Inflammatory macrophage (primary cell): ENCODE results near the gene MOCOS.

Source experiments
- DNase-seq, 2 donors: peaks; one replicate each; pipeline ENCODE4 v3.0.0-alpha.2; 2020 to 2022

MOCOS gene

GRCh38 chr18:36274083-36274715 is 86.9 kb downstream of the MOCOS start:
- no peak for DNase-seq

- no peak for DNase-seq
Measured at GRCh38 chr18:36275561-36275960, 88.3 kb downstream of the MOCOS start.

GRCh38 chr18:36279001-36279400 is 91.7 kb downstream of the MOCOS start:
- no peak for DNase-seq

DNA sequence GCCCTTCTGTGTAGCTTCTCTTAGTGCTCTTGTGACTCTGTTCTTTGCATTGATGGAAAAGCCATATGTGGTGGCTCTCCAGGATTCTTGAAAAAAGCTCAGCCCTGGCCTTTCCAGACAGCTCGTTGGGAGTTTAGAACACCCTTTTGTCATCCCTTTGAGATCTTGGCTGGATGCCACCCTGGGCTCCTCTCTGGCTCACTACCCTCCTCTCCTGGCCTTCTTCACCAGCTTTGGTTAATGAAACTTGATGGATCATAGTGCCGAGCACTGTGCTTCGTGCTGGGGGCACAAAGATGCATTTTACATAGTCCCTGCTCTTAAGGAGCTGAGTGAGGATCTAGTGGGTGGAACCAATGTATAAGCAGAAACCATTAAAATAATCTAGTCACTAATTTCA is 94.6 kb downstream of the MOCOS start:
- DNase-seq = no peak

- no peak for DNase-seq
Measured at GRCh38 chr18:36283448-36283847, 96.2 kb downstream of the MOCOS start.

DNA sequence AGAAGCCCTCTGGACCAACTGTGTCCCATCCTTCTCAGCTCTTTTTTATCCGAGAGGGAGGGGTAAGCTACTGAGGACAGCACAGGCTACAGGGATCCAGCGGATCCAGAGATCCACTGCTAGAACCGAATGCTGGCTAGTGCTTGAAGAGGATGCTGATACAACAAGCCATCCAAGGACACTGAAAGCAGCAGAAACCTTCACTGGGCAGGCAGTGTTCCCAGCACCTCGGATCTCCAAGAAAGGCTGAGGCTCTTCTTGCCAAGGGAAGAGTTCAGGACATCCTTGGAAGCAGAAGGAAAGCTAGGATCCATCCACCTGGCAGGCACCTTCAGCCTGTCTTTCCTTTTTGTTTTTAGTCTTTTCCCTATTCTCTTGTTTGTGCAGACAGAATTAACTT is 97.0 kb downstream of the MOCOS start:
- no peak for DNase-seq

- DNase-seq = peak; percentile 58 to 68
Measured at GRCh38 chr18:36284671-36285295, 97.5 kb downstream of the MOCOS start.

- no peak for DNase-seq
Measured at GRCh38 chr18:36287653-36288052, 100.4 kb downstream of the MOCOS start.

DNA sequence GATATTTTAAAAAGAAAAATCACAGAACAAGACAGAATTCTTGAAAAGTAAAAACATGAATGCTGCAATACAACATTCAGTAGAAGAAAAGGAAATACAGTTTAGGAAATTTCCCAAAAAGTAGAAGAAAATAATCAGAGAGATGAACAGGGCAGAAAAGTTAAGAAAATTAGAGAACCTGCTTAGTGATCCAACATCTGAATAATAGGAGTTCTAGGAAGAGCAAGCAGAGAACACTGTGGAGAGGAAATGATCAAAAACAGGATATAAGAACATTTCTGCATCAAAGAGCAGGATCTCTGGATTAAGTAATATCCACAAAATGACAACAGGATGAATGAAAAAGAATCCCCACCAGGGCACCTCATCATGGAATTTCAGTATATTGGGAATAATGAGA is 101.4 kb downstream of the MOCOS start:
- no peak for DNase-seq

DNA sequence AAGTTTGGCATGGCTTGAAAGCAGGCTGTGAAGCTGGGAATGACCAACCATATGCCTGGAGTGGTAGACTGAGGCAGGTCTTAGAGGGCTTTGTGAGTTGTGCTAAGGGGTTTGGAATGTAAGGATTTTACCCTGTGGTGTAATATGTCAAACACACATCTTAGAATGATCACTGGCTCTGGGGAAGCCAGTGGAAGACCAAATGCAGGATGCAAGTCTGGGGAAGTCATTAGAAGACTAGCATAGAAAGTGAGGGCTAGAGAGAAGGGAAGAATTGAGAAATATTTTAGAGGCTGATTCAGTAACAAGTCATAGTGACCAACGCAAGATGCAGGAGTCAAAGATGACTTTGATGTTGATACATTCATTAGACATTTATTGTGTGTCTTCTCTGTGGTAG is 106.7 kb downstream of the MOCOS start:
- no peak for DNase-seq

DNA sequence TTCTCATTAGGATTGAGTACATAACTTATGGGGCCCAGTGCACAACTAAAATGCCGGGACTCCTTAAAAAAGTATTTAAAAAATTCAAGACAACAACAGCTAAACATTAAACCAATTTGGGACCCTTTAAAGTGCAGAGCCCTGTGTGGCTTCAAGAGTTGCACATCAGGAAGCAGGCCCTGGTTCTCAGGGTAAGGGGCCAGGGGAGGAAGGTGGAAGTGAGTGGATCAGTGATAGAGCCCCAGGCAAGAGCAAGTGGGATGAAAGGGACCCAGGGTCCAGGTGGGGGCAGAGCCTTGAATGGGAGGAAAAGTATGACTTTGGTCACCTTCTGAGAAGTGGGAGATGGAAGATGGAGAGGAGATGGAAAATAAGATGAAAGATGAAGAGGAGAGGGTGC is 107.9 kb downstream of the MOCOS start:
- no peak for DNase-seq

DNA sequence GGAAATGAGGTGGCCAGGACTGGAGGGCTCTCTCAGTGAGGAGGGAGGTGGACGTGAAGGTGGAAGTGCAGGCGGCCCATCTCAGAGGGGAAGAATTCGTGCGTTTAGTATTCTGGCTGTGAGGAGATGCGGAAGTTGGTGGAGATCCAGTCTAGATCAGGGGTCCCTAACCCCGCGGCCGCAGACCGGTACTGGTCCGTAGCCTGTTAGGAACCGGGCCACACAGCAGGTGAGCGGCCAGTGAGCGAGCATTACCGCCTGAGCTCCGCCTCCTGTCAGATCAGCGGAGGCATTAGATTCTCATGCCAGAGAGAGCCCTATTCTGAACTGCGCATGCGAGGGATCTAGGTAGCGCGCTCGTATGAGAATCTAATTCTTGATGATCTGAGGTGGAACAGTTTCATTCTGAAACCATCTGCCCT is 108.6 kb downstream of the MOCOS start:
- no peak for DNase-seq

- no peak for DNase-seq
Measured at GRCh38 chr18:36296650-36297416, 109.5 kb downstream of the MOCOS start.

- no peak for DNase-seq
Measured at GRCh38 chr18:36297417-36298125, 110.3 kb downstream of the MOCOS start, which contains the start of gene FHOD3. TSS of gene FHOD3 (plus strand) at chr18:36297713. CDS start at chr18:36297836, 123 bp downstream.

GRCh38 chr18:36298126-36298741 is 110.9 kb downstream of the MOCOS start:
- DNase-seq = no peak

GRCh38 chr18:36299015-36299414 is 111.7 kb downstream of the MOCOS start:
- DNase-seq = no peak

DNA sequence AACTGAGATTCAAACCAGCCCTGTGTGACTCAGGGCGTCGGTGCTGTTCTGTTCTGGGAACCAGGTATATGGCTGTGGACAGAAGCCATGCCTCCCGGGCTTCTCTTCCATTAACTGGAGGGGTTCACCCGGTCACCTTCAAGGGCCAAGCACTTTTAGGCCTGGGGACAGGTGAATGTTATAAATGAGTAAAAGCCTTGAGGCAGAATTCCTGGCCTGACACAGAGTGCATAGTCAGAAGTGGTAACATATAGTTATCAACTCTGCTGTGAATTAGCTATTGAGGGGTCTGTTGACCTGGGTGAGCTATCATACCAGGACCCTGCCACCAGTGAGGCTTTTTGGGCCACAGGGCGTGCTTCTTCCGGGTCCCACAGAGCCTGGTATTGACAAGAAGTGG is 112.9 kb downstream of the MOCOS start:
- DNase-seq = no peak

DNA sequence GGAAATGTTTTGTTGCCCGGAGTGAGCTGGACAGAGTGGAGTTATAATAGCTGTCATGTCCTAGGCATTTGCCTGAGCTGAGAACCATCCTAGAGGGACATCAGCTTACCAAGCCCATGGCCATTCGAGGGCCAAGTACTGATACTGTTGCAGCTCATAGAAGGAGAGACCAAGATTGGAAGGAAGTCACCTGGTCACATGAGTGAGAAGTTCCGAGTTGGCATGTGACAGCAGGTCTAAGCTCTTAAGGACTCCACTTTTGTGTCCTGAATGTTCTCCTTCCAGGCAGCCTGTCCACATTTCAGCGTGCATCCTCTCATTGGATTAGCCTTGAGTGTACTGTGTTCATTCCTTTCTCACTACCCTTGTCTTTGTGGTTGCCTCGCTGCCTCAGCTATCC is 114.6 kb downstream of the MOCOS start:
- DNase-seq = no peak

DNA sequence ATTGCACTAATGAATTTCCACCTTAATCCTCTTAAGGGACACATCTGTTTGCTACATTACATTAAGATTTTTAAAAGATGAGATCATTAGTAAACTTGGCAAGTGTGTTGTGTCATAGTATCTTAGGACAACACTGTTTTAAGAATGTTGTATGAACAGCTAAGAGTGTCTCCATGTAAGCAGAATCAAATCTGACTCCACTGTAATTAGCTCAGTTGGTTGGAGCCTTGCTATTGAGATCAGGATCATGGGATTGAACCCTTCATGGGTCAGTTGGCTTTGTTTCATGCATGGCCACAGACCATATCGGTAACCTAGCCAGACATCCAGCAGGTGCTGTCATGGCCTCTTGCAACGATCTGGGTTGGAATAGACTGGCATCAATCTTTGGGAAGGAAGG is 115.4 kb downstream of the MOCOS start:
- no peak for DNase-seq

DNA sequence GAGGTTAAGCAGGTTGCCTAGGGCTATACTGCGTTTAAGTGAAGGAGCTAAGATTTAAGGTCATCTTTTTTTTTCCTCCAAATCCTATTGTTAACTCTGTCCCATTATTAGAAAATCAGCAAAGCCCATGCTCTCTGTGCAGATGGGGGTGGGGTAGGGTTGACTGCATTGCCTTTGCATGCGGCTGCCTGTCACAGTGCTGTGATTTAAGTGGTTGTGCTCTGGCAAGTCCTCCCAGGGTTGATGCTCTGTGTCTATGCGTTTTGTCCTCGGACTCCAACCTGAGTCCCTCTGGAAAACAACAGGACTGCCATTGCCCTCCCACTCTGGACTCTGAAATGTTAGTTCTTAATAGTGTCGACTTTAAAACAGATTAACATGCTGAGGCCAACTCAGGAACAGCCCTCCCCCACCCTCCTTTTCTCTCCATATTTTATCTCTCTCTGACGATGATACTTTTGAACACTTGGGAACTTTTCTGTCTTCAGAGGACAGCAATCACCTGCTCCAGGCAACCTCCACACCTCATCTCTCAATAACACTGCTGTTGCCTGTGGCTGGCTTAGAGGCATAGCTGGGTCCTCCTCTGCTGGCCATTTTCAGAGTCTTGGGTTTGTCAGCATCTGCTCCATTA is 116.0 kb downstream of the MOCOS start:
- DNase-seq = no peak

GRCh38 chr18:36304723-36305122 is 117.4 kb downstream of the MOCOS start:
- DNase-seq = no peak

- DNase-seq = no peak
Measured at GRCh38 chr18:36305375-36305774, 118.1 kb downstream of the MOCOS start.
